ENCODE data around the gene CARS1. TPM values are rescaled to one million over a fixed set of nuclear protein-coding genes. Genes with fewer than 3 reads are reported as not detected.
"Not testable (repeated sequence)": the region's sequence is repeated elsewhere in the genome, so short reads cannot be mapped to it uniquely, and the experiment has no call there.

CARS1 gene
- total RNA-seq, 1 experiment from 2014 or later, result 115 TPM

- no peak for DNase-seq (ENCODE audit: low spot score)
Observed at GRCh38 chr11:3090096-3090901, 33.1 kb upstream of the CARS1 start.

- DNase-seq (ENCODE audit: low spot score), result no peak
Observed at GRCh38 chr11:3089236-3090061, 32.2 kb upstream of the CARS1 start.

GRCh38 chr11:3088806-3089205, 31.6 kb upstream of the CARS1 start:
- no peak for DNase-seq (ENCODE audit: low spot score)

GRCh38 chr11:3087821-3088800, 30.9 kb upstream of the CARS1 start:
- DNase-seq (ENCODE audit: low spot score), result peak; percentile 53

- DNase-seq (ENCODE audit: low spot score), result no peak
Observed at GRCh38 chr11:3087373-3087772, 30.1 kb upstream of the CARS1 start.

- DNase-seq (ENCODE audit: low spot score), result no peak
Observed at GRCh38 chr11:3086671-3087150, 29.5 kb upstream of the CARS1 start.

GRCh38 chr11:3086114-3086513, 28.9 kb upstream of the CARS1 start:
- no peak for DNase-seq (ENCODE audit: low spot score)

GRCh38 chr11:3085052-3085451, 27.8 kb upstream of the CARS1 start:
- no peak for DNase-seq (ENCODE audit: low spot score)

GRCh38 chr11:3083321-3083720, 26.1 kb upstream of the CARS1 start:
- no peak for DNase-seq (ENCODE audit: low spot score)

- DNase-seq (ENCODE audit: low spot score), result no peak
Observed at GRCh38 chr11:3081386-3081751, 24.1 kb upstream of the CARS1 start.

GRCh38 chr11:3080733-3081385, 23.6 kb upstream of the CARS1 start:
- no peak for DNase-seq (ENCODE audit: low spot score)

GRCh38 chr11:3080104-3080503, 22.9 kb upstream of the CARS1 start:
- no peak for DNase-seq (ENCODE audit: low spot score)

GRCh38 chr11:3077846-3078440, 20.7 kb upstream of the CARS1 start:
- DNase-seq (ENCODE audit: low spot score), result no peak

GRCh38 chr11:3077189-3077836, 20.1 kb upstream of the CARS1 start:
- no peak for DNase-seq (ENCODE audit: low spot score)

- no peak for DNase-seq (ENCODE audit: low spot score)
Observed at GRCh38 chr11:3074912-3075589, 17.8 kb upstream of the CARS1 start.

GRCh38 chr11:3073029-3073435, 15.8 kb upstream of the CARS1 start:
- DNase-seq (ENCODE audit: low spot score), result peak; percentile 79

- DNase-seq (ENCODE audit: low spot score), result no peak
Observed at GRCh38 chr11:3069425-3069824, 12.2 kb upstream of the CARS1 start.

- DNase-seq (ENCODE audit: low spot score), result not testable (repeated sequence)
Observed at GRCh38 chr11:3066308-3066707, 9.1 kb upstream of the CARS1 start.

- not testable (repeated sequence) for DNase-seq (ENCODE audit: low spot score)
Observed at GRCh38 chr11:3064709-3065108, 7.5 kb upstream of the CARS1 start.

- DNase-seq (ENCODE audit: low spot score), result not testable (repeated sequence)
Observed at GRCh38 chr11:3063876-3064275, 6.7 kb upstream of the CARS1 start.
